IPS DF 6.9 (cell line): ENCODE data around the gene MIDN.
"Not testable (repeated sequence)": the region's sequence is repeated elsewhere in the genome, so short reads cannot be mapped to it uniquely, and the experiment has no call there.

ENCODE experiments used
- DNase-seq: peaks from one replicate; pipeline ENCODE4 v3.0.0-alpha.2; 2013; ENCODE audit warnings: low read depth, low spot score
- H3K27ac ChIP-seq: one replicate; pipeline ENCODE4 v1.5.1; 2013; ENCODE audit warnings: low read length, control low read depth
- H3K27me3 ChIP-seq: 2 replicates; pipeline ENCODE4 v1.6.1; 2013; ENCODE audit warnings: mild to moderate bottlenecking, low read length; ENCODE audit not compliant: control insufficient read depth, insufficient read depth
- H3K36me3 ChIP-seq: 2 replicates; pipeline ENCODE4 v1.6.1; 2013; ENCODE audit warnings: low read length; ENCODE audit not compliant: control insufficient read depth, insufficient read depth
- H3K4me1 ChIP-seq: 2 replicates; pipeline ENCODE4 v1.6.1; 2013; ENCODE audit warnings: low read length; ENCODE audit not compliant: control insufficient read depth, insufficient read depth
- H3K4me3 ChIP-seq: 2 replicates; pipeline ENCODE4 v1.5.1; 2013; ENCODE audit warnings: mild to moderate bottlenecking, low read length
- H3K9me3 ChIP-seq: 2 replicates; pipeline ENCODE4 v1.6.1; 2013; ENCODE audit warnings: low read length, inconsistent platforms; ENCODE audit not compliant: control insufficient read depth, insufficient read depth
- WGBS: extraction: QIAGEN DNeasy Blood & Tissue Kit; methylation state at CpG from one replicate; pipeline ENCODE4 v1.1.7; 2013; ENCODE audit warnings: mixed read lengths, missing lambda C conversion rate; ENCODE audit not compliant: insufficient read length, insufficient coverage; 5-methylcytosine and 5-hydroxymethylcytosine counted together

Gene MIDN

DNA sequence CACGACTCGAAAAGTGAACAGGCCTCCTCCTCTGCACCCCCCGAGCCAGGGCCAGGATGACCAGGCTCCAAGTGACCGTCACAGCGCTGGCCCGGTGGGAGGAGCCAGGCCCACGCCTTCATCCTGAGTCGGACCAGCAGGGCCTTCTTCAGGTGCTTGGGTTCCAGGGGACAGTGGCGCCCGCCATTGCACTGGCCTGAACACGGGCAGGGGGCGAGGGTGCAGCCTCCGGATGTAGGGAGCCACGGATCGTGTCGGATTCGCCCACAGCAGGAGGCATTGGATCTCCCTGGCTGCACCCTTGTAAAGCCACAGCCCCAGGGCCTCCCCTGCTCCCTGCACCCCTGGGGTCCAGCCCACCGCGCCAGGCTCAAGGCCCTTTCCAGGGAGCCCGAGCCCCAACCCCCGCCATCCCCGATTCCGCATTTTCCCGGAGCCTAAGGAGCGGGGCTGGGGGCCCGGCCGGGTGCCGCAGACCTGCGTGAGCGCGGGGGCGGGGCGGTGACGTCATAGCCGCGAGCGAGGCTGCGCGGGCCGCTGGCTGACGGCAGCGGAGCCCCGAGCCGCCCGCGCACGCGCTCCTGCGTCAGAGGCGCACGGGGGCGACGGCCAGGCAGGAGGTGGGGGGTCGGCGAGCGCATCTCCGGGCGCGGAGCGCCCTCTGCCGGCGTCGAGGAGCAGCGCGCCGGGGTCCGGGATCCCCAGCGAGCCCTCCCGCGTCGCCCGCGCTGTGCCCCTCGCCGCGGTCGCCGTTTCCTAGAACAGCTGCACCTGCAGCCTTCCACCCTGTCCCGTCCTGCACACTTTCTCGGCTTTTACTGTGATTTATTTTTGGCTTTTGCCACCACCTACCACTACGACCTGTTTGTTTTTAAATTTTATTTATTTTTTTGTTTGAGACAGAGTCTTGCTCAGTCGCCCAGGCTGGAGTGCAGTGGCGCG, 8.3 kb upstream of the MIDN start:
- DNase-seq = no peak
- peaks cover 7% of the 10 kb centered on the region for H3K4me1 ChIP-seq
- peak overlapping the region; percentile 32; the same call in 1 of the 2 replicates for H3K4me3 ChIP-seq
- H3K36me3 ChIP-seq = peaks cover 12% of the 10 kb centered on the region; the same call in 1 of the 2 replicates
- no CpG with 5 or more reads among the region's 84 CpGs for WGBS
- H3K27ac ChIP-seq = no peak overlapping the region
- no peaks in the 10 kb centered on the region for H3K9me3 ChIP-seq
- H3K27me3 ChIP-seq = no peaks in the 10 kb centered on the region

GRCh38 chr19:1240925-1241324, 7.5 kb upstream of the MIDN start:
- Histone ChIP-seq H3K4me1 (peaks cover 7% of the 10 kb centered on the region), H3K9me3 (no peaks in the 10 kb centered on the region), H3K4me3 (no peak overlapping the region), H3K27me3 (no peaks in the 10 kb centered on the region), H3K27ac (no peak overlapping the region), H3K36me3 (peaks cover 5% of the 10 kb centered on the region; the same call in 1 of the 2 replicates)
- WGBS = no CpG with 5 or more reads among the region's 15 CpGs
- no peak for DNase-seq

DNA sequence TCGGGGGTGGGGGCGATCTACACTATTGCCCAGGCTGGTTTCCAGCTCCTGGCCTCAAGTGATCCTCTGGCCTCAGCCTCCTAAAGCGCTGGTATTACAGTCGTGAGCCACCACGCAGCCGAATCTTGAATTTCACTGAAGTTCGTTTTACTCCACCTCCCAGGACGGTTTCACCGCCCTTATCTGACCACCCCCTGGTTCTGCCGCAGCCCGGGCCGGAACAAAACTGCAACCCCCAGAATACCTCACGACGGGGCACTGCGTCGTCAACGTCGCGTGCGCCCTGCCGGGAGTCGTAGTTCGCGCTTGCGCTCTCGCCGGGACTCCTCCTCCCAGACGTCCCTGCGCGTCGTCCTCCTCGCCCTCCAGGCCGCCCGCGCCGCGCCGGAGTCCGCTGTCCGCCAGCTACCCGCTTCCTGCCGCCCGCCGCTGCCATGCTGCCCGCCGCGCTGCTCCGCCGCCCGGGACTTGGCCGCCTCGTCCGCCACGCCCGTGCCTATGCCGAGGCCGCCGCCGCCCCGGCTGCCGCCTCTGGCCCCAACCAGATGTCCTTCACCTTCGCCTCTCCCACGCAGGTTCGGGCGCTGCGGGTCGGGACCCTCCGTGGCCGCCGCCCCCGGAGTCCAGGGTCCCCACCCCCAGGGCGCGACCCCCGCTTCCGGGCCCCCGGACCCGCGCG, 6.8 kb upstream of the MIDN start, which contains the start of gene ATP5F1D:
ATP5F1D (plus strand) TSS at position 335 of the 679 bp plus-strand sequence; CDS start at position 435, 100 bp downstream.
- Histone ChIP-seq H3K27ac (no peak within 1 kb of the TSS), H3K9me3 (no peaks in the 10 kb centered on the region), H3K4me1 (peaks cover 7% of the 10 kb centered on the region), H3K4me3 (peak within 1 kb of the TSS; percentile 90; the same call in 1 of the 2 replicates), H3K27me3 (no peaks in the 10 kb centered on the region), H3K36me3 (peaks cover 5% of the 10 kb centered on the region; the same call in 1 of the 2 replicates)
- no peak for DNase-seq
- WGBS = no CpG with 5 or more reads among the region's 79 CpGs

GRCh38 chr19:1243768-1244692, 4.4 kb upstream of the MIDN start:
- Histone ChIP-seq H3K36me3 (peaks cover 5% of the 10 kb centered on the region; the same call in 1 of the 2 replicates), H3K27me3 (no peaks in the 10 kb centered on the region), H3K4me3 (no peak overlapping the region), H3K9me3 (no peaks in the 10 kb centered on the region), H3K4me1 (peaks cover 6% of the 10 kb centered on the region), H3K27ac (no peak overlapping the region)
- DNase-seq = no peak
- WGBS = no CpG with 5 or more reads among the region's 33 CpGs

- H3K4me3 ChIP-seq = no peak overlapping the region
- no peak overlapping the region for H3K27ac ChIP-seq
- peaks cover 4% of the 10 kb centered on the region for H3K4me1 ChIP-seq
- H3K27me3 ChIP-seq = no peaks in the 10 kb centered on the region
- H3K9me3 ChIP-seq = no peaks in the 10 kb centered on the region
- no CpG with 5 or more reads among the region's 31 CpGs for WGBS
- no peak for DNase-seq
- peaks cover 5% of the 10 kb centered on the region; the same call in 1 of the 2 replicates for H3K36me3 ChIP-seq
Observed at GRCh38 chr19:1244693-1245451, 3.5 kb upstream of the MIDN start.

- Histone ChIP-seq H3K4me3 (no peak overlapping the region), H3K36me3 (peaks cover 9% of the 10 kb centered on the region; the same call in 1 of the 2 replicates), H3K27ac (no peak overlapping the region), H3K4me1 (peaks cover 4% of the 10 kb centered on the region), H3K9me3 (no peaks in the 10 kb centered on the region), H3K27me3 (no peaks in the 10 kb centered on the region)
- no CpG with 5 or more reads among the region's 26 CpGs for WGBS
- DNase-seq = no peak
Observed at GRCh38 chr19:1245494-1246264, 2.7 kb upstream of the MIDN start.

GRCh38 chr19:1246265-1247087, 1.9 kb upstream of the MIDN start:
- not testable (repeated sequence) for DNase-seq, H3K4me3 ChIP-seq, H3K4me1 ChIP-seq, H3K27ac ChIP-seq, H3K9me3 ChIP-seq, H3K27me3 ChIP-seq
- WGBS = no CpG with 5 or more reads among the region's 27 CpGs
- peaks cover 12% of the 10 kb centered on the region for H3K36me3 ChIP-seq

- DNase-seq = no peak
- H3K4me3 ChIP-seq = no peak overlapping the region
- H3K27me3 ChIP-seq = no peaks in the 10 kb centered on the region
- no peaks in the 10 kb centered on the region for H3K9me3 ChIP-seq
- no CpG with 5 or more reads among the region's 8 CpGs for WGBS
- H3K27ac ChIP-seq = no peak overlapping the region
- H3K4me1 ChIP-seq = peaks cover 5% of the 10 kb centered on the region; the same call in 1 of the 2 replicates
- peaks cover 17% of the 10 kb centered on the region for H3K36me3 ChIP-seq
Observed at GRCh38 chr19:1247748-1248138, 640 bp upstream of the MIDN start.
